Endothelial cell (in vitro differentiated cells): Measurements from ENCODE around the gene GAB1. TPM values are rescaled to one million over a fixed set of nuclear protein-coding genes. Genes with fewer than 3 reads are reported as not detected.

Experiments
- DNase-seq: peaks from one replicate; pipeline ENCODE4 v3.0.0; 2021; ENCODE audit warnings: low spot score
- H3K27ac Mint-ChIP-seq: one replicate; pipeline ENCODE4 v1.8.0; 2021; ENCODE audit warnings: mixed read lengths, inconsistent platforms; ENCODE audit not compliant: unreplicated experiment
- H3K27me3 Mint-ChIP-seq: one replicate; pipeline ENCODE4 v1.8.0; 2021; ENCODE audit warnings: mild to moderate bottlenecking, moderate library complexity, mixed read lengths, inconsistent platforms; ENCODE audit not compliant: unreplicated experiment
- H3K36me3 Mint-ChIP-seq: one replicate; pipeline ENCODE4 v1.8.0; 2021; ENCODE audit warnings: mild to moderate bottlenecking, low read depth, mixed read lengths, inconsistent platforms; ENCODE audit not compliant: unreplicated experiment
- H3K4me1 Mint-ChIP-seq: one replicate; pipeline ENCODE4 v1.8.0; 2021; ENCODE audit warnings: mild to moderate bottlenecking, mixed read lengths, inconsistent platforms; ENCODE audit not compliant: unreplicated experiment
- H3K4me3 Mint-ChIP-seq: one replicate; pipeline ENCODE4 v1.8.0; 2021; ENCODE audit warnings: mild to moderate bottlenecking, mixed read lengths, inconsistent platforms; ENCODE audit not compliant: unreplicated experiment
- H3K9me3 Mint-ChIP-seq: one replicate; pipeline ENCODE4 v1.8.0; 2021; ENCODE audit warnings: mixed read lengths, inconsistent platforms; ENCODE audit not compliant: unreplicated experiment
- CTCF ChIP-seq: fragments of 200-600 bp; sonication (generic); IDR thresholded peaks from one replicate; pipeline ENCODE4 v1.5.0; 2021; ENCODE audit warnings: antibody characterized with exemption; ENCODE audit not compliant: unreplicated experiment
- microRNA-seq: library from miRNA; unstranded; fragments of <30 nt; microRNA quantifications from one replicate; pipeline ENCODE4, GENCODE V29; 2020; ENCODE audit not compliant: unreplicated experiment
- total RNA-seq: library from RNA; stranded (reverse); fragmentation: NEBNext Ultra II Directional; extraction: Animal tissue kit (Norgen Biotek cat#: 25700); gene quantifications from one replicate; pipeline ENCODE4 v1.2.1, GENCODE V29; 2021; ENCODE audit not compliant: unreplicated experiment

GAB1 gene
- total RNA-seq, 1 donor from 2014 or later, result 51.8 TPM

DNA sequence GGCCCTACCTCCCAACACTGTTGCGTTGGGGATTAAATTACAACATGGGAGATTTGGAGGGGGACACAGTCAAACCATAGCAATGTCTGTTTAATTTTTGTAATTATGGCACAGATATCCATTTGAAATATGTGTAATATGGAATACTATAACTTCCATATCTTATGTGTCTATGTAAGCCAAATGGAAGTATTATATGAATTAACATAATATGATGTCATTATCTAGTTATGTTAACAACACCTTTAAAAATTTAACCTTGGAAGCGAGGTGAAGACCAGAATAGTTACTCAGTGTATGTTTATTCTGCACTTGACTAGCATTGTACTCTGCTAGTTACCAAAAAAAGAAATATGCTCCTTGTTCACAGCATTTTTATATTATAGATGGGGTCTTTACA is 181.1 kb downstream of the GAB1 start:
- H3K4me3 Mint-ChIP-seq, result no peak overlapping the region
- H3K36me3 Mint-ChIP-seq, result peaks cover 19% of the 10 kb centered on the region
- H3K9me3 Mint-ChIP-seq, result no peaks in the 10 kb centered on the region
- no peak for DNase-seq
- H3K27me3 Mint-ChIP-seq, result peaks cover 3% of the 10 kb centered on the region
- TF ChIP-seq CTCF, result no peak
- H3K4me1 Mint-ChIP-seq, result peaks cover 18% of the 10 kb centered on the region
- H3K27ac Mint-ChIP-seq, result no peak overlapping the region

Small RNA genes lying within 50 kb of the gene (microRNA-seq; reads per million reads assigned to microRNA genes)
- gene MIR3139, result 1.9 reads per million, percentile 28 among the genes with 10 or more reads in this experiment

Other genes with a start within 250 kb of the GAB1 start
- 19.4 TPM for gene USP38, start 152.0 kb upstream of the GAB1 start, total RNA-seq
- 69.8 TPM for gene SMARCA5, start 176.8 kb downstream of the GAB1 start, total RNA-seq